Activated CD4-positive, alpha-beta memory T cell treated with anti-CD3 and anti-CD28 coated beads, Interleukin-2, amount 10 ng/mL, durations not matched to agents 7 days and 5 days (primary cell): ENCODE measurements around the gene STAG2. TPM values are rescaled to one million over a fixed set of nuclear protein-coding genes. Genes with fewer than 3 reads are reported as not detected.
"Not testable (repeated sequence)": the region's sequence is repeated elsewhere in the genome, so short reads cannot be mapped to it uniquely, and the experiment has no call there.

Source experiments
- CTCF ChIA-PET: fragments of 350-600 bp; sonication (Branson Sonifier 250); formaldehyde crosslinking; loops from one replicate; lab custom pipeline; 2021; ENCODE audit warnings: antibody characterized with exemption, inconsistent platforms; lab: Charles Lee
- POLR2A ChIA-PET: fragments of 350-600 bp; sonication (Branson Sonifier 250); formaldehyde crosslinking; loops from one replicate; lab custom pipeline; 2021; ENCODE audit warnings: antibody characterized with exemption; lab: Charles Lee
- DNase-seq: peaks from one replicate; pipeline ENCODE4 v3.0.0-alpha.2; 2020
- H3K27ac Mint-ChIP-seq: one replicate; pipeline ENCODE4 v1.8.0; 2021; ENCODE audit warnings: mild to moderate bottlenecking, mixed read lengths
- H3K27me3 Mint-ChIP-seq: one replicate; pipeline ENCODE4 v1.8.0; 2021; ENCODE audit warnings: mixed read lengths
- H3K36me3 Mint-ChIP-seq: one replicate; pipeline ENCODE4 v1.8.0; 2021; ENCODE audit warnings: low read depth, mixed read lengths
- H3K4me1 Mint-ChIP-seq: one replicate; pipeline ENCODE4 v1.8.0; 2021; ENCODE audit warnings: mixed read lengths
- H3K4me3 Mint-ChIP-seq: one replicate; pipeline ENCODE4 v1.8.0; 2021; ENCODE audit warnings: mild to moderate bottlenecking, mixed read lengths
- H3K9me3 Mint-ChIP-seq: one replicate; pipeline ENCODE4 v1.8.0; 2021; ENCODE audit warnings: mixed read lengths
- total RNA-seq, 2 experiments: library from RNA; stranded (reverse); gene quantifications; one replicate each; pipeline ENCODE4 v1.2.3, GENCODE V29; 2021

Gene STAG2
- total RNA-seq = 10 to 100 TPM; 87.8 to 89.6 TPM

- Mint-ChIP-seq H3K9me3 (no peaks in the 10 kb centered on the region), H3K36me3 (peaks cover 18% of the 10 kb centered on the region), H3K27ac (peak within 1 kb of the TSS; percentile 99), H3K4me1 (peaks cover 28% of the 10 kb centered on the region), H3K27me3 (no peaks in the 10 kb centered on the region), H3K4me3 (peak within 1 kb of the TSS; percentile 89)
- DNase-seq = peak; percentile 64
- CTCF ChIA-PET = no interaction called here
- POLR2A ChIA-PET = interaction anchor here (1.1 to 2.1 kb wide), 8 partner anchors 56 to 401 kb away, joined by 3 to 26 read pairs (median 6); partner anchors contain the start of genes SH2D1A and XIAP
Measured at GRCh38 chrX:123961268-123962005, at the start of gene STAG2. TSS of gene STAG2 (plus strand) at chrX:123961706. CDS start at chrX:124022628, 60,922 bp downstream.

GRCh38 chrX:123917069-123917468, 44.4 kb upstream of the STAG2 start:
- ChIA-PET POLR2A (interaction anchor here (0.7 kb wide), 1 partner anchor 89 kb away, joined by 3 read pairs; no protein-coding TSS in a partner anchor), CTCF (interaction anchor here (1.1 kb wide), 1 partner anchor 33 kb away, joined by 3 read pairs; no protein-coding TSS in a partner anchor)
- no peaks in the 10 kb centered on the region for H3K36me3 Mint-ChIP-seq
- no peak for DNase-seq
- no peaks in the 10 kb centered on the region for H3K27me3 Mint-ChIP-seq
- no peaks in the 10 kb centered on the region for H3K9me3 Mint-ChIP-seq
- no peak overlapping the region for H3K4me3 Mint-ChIP-seq
- no peak overlapping the region for H3K27ac Mint-ChIP-seq
- no peaks in the 10 kb centered on the region for H3K4me1 Mint-ChIP-seq

- Mint-ChIP-seq H3K4me1 (no peaks in the 10 kb centered on the region), H3K27me3 (no peaks in the 10 kb centered on the region), H3K4me3 (no peak overlapping the region), H3K27ac (no peak overlapping the region), H3K36me3 (no peaks in the 10 kb centered on the region), H3K9me3 (no peaks in the 10 kb centered on the region)
- no peak for DNase-seq
- ChIA-PET CTCF (no interaction called here), POLR2A (interaction anchor here (1.0 kb wide), 1 partner anchor 36 kb away, joined by 3 read pairs; no protein-coding TSS in a partner anchor)
Measured at GRCh38 chrX:123918106-123918721, 43.3 kb upstream of the STAG2 start.

- no peak for DNase-seq
- POLR2A ChIA-PET = no interaction called here
- H3K9me3 Mint-ChIP-seq = no peaks in the 10 kb centered on the region
- no peak overlapping the region for H3K27ac Mint-ChIP-seq
- CTCF ChIA-PET = interaction anchor here (0.5 kb wide), 1 partner anchor 40 kb away, joined by 3 read pairs; no protein-coding TSS in a partner anchor
- H3K4me3 Mint-ChIP-seq = no peak overlapping the region
- H3K27me3 Mint-ChIP-seq = no peaks in the 10 kb centered on the region
- no peaks in the 10 kb centered on the region for H3K36me3 Mint-ChIP-seq
- no peaks in the 10 kb centered on the region for H3K4me1 Mint-ChIP-seq
Measured at GRCh38 chrX:123920105-123920785, 41.3 kb upstream of the STAG2 start.

GRCh38 chrX:123923211-123923610, 38.3 kb upstream of the STAG2 start:
- ChIA-PET POLR2A (no interaction called here), CTCF (no interaction called here)
- no peak overlapping the region for H3K4me3 Mint-ChIP-seq
- DNase-seq = no peak
- H3K9me3 Mint-ChIP-seq = no peaks in the 10 kb centered on the region
- no peaks in the 10 kb centered on the region for H3K4me1 Mint-ChIP-seq
- H3K27ac Mint-ChIP-seq = no peak overlapping the region
- no peaks in the 10 kb centered on the region for H3K36me3 Mint-ChIP-seq
- no peaks in the 10 kb centered on the region for H3K27me3 Mint-ChIP-seq

GRCh38 chrX:123924186-123924585, 37.3 kb upstream of the STAG2 start:
- Mint-ChIP-seq H3K27ac (no peak overlapping the region), H3K9me3 (no peaks in the 10 kb centered on the region), H3K36me3 (no peaks in the 10 kb centered on the region), H3K27me3 (no peaks in the 10 kb centered on the region), H3K4me3 (no peak overlapping the region), H3K4me1 (no peaks in the 10 kb centered on the region)
- POLR2A ChIA-PET = no interaction called here
- CTCF ChIA-PET = no interaction called here
- no peak for DNase-seq

GRCh38 chrX:123927845-123928244, 33.7 kb upstream of the STAG2 start:
- POLR2A ChIA-PET = no interaction called here
- no peak overlapping the region for H3K27ac Mint-ChIP-seq
- CTCF ChIA-PET = interaction anchor here (0.6 kb wide), 1 partner anchor 77 kb away, joined by 3 read pairs; no protein-coding TSS in a partner anchor

GRCh38 chrX:123932055-123932454, 29.5 kb upstream of the STAG2 start:
- CTCF ChIA-PET = not testable (repeated sequence)

More at GRCh38 chrX:123927845-123928244, 33.7 kb upstream of the STAG2 start:
- H3K9me3 Mint-ChIP-seq = peaks cover 3% of the 10 kb centered on the region
- H3K4me3 Mint-ChIP-seq = no peak overlapping the region
- H3K36me3 Mint-ChIP-seq = peaks cover 4% of the 10 kb centered on the region
- no peaks in the 10 kb centered on the region for H3K27me3 Mint-ChIP-seq
- H3K4me1 Mint-ChIP-seq = no peaks in the 10 kb centered on the region
- no peak for DNase-seq

GRCh38 chrX:123943074-123943473, 18.4 kb upstream of the STAG2 start:
- Mint-ChIP-seq H3K4me1 (no peaks in the 10 kb centered on the region), H3K9me3 (no peaks in the 10 kb centered on the region), H3K27ac (no peak overlapping the region), H3K36me3 (no peaks in the 10 kb centered on the region), H3K27me3 (no peaks in the 10 kb centered on the region), H3K4me3 (no peak overlapping the region)
- CTCF ChIA-PET = no interaction called here
- DNase-seq = no peak
- POLR2A ChIA-PET = no interaction called here

More at GRCh38 chrX:123932055-123932454, 29.5 kb upstream of the STAG2 start:
- H3K27ac Mint-ChIP-seq, DNase-seq, H3K27me3 Mint-ChIP-seq, H3K9me3 Mint-ChIP-seq, H3K36me3 Mint-ChIP-seq, H3K4me1 Mint-ChIP-seq, POLR2A ChIA-PET, H3K4me3 Mint-ChIP-seq: not testable (repeated sequence)

- no peak overlapping the region for H3K4me3 Mint-ChIP-seq
- no peaks in the 10 kb centered on the region for H3K27me3 Mint-ChIP-seq
- ChIA-PET CTCF (no interaction called here), POLR2A (no interaction called here)
- H3K36me3 Mint-ChIP-seq = no peaks in the 10 kb centered on the region
- no peak overlapping the region for H3K27ac Mint-ChIP-seq
- no peaks in the 10 kb centered on the region for H3K9me3 Mint-ChIP-seq
- DNase-seq = no peak
- no peaks in the 10 kb centered on the region for H3K4me1 Mint-ChIP-seq
Measured at GRCh38 chrX:123943488-123943887, 18.0 kb upstream of the STAG2 start.

GRCh38 chrX:123949846-123950245, 11.7 kb upstream of the STAG2 start:
- Mint-ChIP-seq H3K4me1 (no peaks in the 10 kb centered on the region), H3K9me3 (no peaks in the 10 kb centered on the region), H3K36me3 (no peaks in the 10 kb centered on the region), H3K27ac (no peak overlapping the region), H3K4me3 (no peak overlapping the region), H3K27me3 (no peaks in the 10 kb centered on the region)
- no peak for DNase-seq
- POLR2A ChIA-PET = no interaction called here
- CTCF ChIA-PET = no interaction called here

- Mint-ChIP-seq H3K27me3 (no peaks in the 10 kb centered on the region), H3K9me3 (no peaks in the 10 kb centered on the region)
- CTCF ChIA-PET = interaction anchor here (0.8 to 3.6 kb wide), 4 partner anchors 59 to 127 kb away, joined by 3 to 17 read pairs (median 6); no protein-coding TSS in a partner anchor
Measured at GRCh38 chrX:123959281-123960063, 2.0 kb upstream of the STAG2 start.

More at GRCh38 chrX:123959281-123960063, 2.0 kb upstream of the STAG2 start:
- Mint-ChIP-seq H3K4me3 (peak overlapping the region; percentile 89), H3K36me3 (peaks cover 17% of the 10 kb centered on the region), H3K4me1 (peaks cover 16% of the 10 kb centered on the region), H3K27ac (peak overlapping the region; percentile 99)
- no peak for DNase-seq
- POLR2A ChIA-PET = interaction anchor here (0.7 to 2.1 kb wide), 14 partner anchors 17 to 389 kb away, joined by 3 to 11 read pairs (median 4); partner anchors contain the start of gene SH2D1A
